Adrenal gland (tissue), 12 donors: ENCODE measurements around the gene MUC21. TPM values are rescaled to one million over a fixed set of nuclear protein-coding genes. Genes with fewer than 3 reads are reported as not detected.
A peak's percentile ranks its signal among the peaks of the same experiment; 100 is the strongest.
"Not testable (repeated sequence)": the region's sequence is repeated elsewhere in the genome, so short reads cannot be mapped to it uniquely, and the experiment has no call there.

Experiments
- DNase-seq, 7 donors: peaks; one replicate each; pipeline ENCODE4 v3.0.0-alpha.2; 2019 to 2020
- H3K27ac ChIP-seq, 5 donors: fragments of 200-600 bp; sonication (generic) in 4 of 5; 1 replicate in 3 of 5; 2 replicates in 2 of 5; pipeline versions ENCODE4 v1.5.1 to v1.8.0; 2016 to 2020; ENCODE audit warnings: mild to moderate bottlenecking in 1 of 5
- H3K27me3 ChIP-seq: fragments of 200-600 bp; 2 replicates; pipeline ENCODE4 v1.8.0; 2021
- H3K36me3 ChIP-seq, 2 donors: fragments of 200-600 bp; replicated peaks in 1 of 2; 1 replicate in 1 of 2; 2 replicates in 1 of 2; pipeline versions ENCODE4 v1.5.1 to v1.8.0; 2018 to 2022
- H3K4me1 ChIP-seq, 2 donors: fragments of 200-600 bp; replicated peaks in 1 of 2; 1 replicate in 1 of 2; 2 replicates in 1 of 2; pipeline versions ENCODE4 v1.5.1 to v1.8.0; 2018 to 2021
- H3K4me3 ChIP-seq, 4 donors: fragments of 200-600 bp; sonication (generic) in 3 of 4; one replicate each; pipeline ENCODE4 v1.5.1; 2016 to 2018
- H3K9me3 ChIP-seq, 3 donors: fragments of 200-600 bp; sonication (generic) in 1 of 3; replicated peaks in 1 of 3; 1 replicate in 2 of 3; 2 replicates in 1 of 3; pipeline versions ENCODE4 v1.5.1 to v1.8.0; 2016 to 2021
- CTCF ChIP-seq, 6 experiments: fragments of 450-650 bp in 4 of 6; fragments of 200-600 bp in 2 of 6; sonication (generic) in 1 of 6; IDR thresholded peaks; 1 replicate in 5 of 6; 2 replicates in 1 of 6; pipeline versions ENCODE4 v1.5.1 to v1.8.0; 2016 to 2021; ENCODE audit warnings: antibody characterized with exemption in 6 of 6, mild to moderate bottlenecking in 2 of 6, moderate library complexity in 1 of 6
- POLR2A ChIP-seq, 2 donors: fragments of 450-650 bp; IDR thresholded peaks; one replicate each; pipeline ENCODE4 v1.6.1; 2017; ENCODE audit warnings: antibody characterized with exemption in 2 of 2, mild to moderate bottlenecking in 2 of 2, moderate library complexity in 1 of 2
- WGBS, 4 donors: extraction: QIAGEN DNeasy Blood & Tissue Kit in 2 of 4; methylation state at CpG; one replicate each; pipeline versions ENCODE4 v1.1.5 to v1.1.7; 2013 to 2017; 5-methylcytosine and 5-hydroxymethylcytosine counted together
- intact Hi-C, 2 donors: fragments of 100-400 bp; cut with DNase I; formaldehyde crosslinking; loops; one replicate each; pipeline versions ENCODE4 v1.14.1 to v1.15.0; 2022 to 2023
- polyA plus RNA-seq, 3 donors: library from polyadenylated mRNA; stranded (reverse); fragments of 200-250 nt in 2 of 3; fragments of 350-450 nt in 1 of 3; fragmentation: Illumina TruSeq in 1 of 3; extraction: RNeasy Lipid Tissue Mini Kit (QIAGEN cat#74804) in 1 of 3; gene quantifications; one replicate each; pipeline ENCODE4 v1.2.3, GENCODE V29; 2013 to 2014
- total RNA-seq, 9 donors: library from RNA; depleted of rRNA in 4 of 9; stranded (reverse); fragments of >200 nt in 4 of 9; fragments of 120-200 nt in 1 of 9; fragmentation: NEBNext Ultra II Directional in 1 of 9; extraction: Animal tissue kit (Norgen Biotek cat#: 25700) in 1 of 9; gene quantifications; one replicate each; pipeline versions ENCODE4 v1.1.0 to v1.2.4, GENCODE V29; 2013 to 2023
- donor health status: healthy with polysubstance abuse.
- donor health status: Bipolar disorder and iron deficiency.
- donor health status: DM: yes; HTN: yes; CAD: no.
- donor health status: DM: no; HTN: no; CAD: no.
- donor health status: DM: no; HTN: no; CAD: no.
- donor health status: DM: yes; HTN: yes; CAD: no.

Gene MUC21
- total and polyA plus RNA-seq, 12 donors: 0.16 to 0.34 TPM; not detected in 10

GRCh38 chr6:31020057-31020456 lies 36.5 kb downstream of the MUC21 start:
- 66 to 79% (median 69%) methylated on average over 2 of the region's 2 CpGs for WGBS, 4 donors
- H3K4me1 ChIP-seq: no peaks in the 10 kb centered on the region
- no peak overlapping the region for H3K4me3 ChIP-seq
- no peaks in the 10 kb centered on the region for H3K36me3 ChIP-seq
- no peak for TF ChIP-seq CTCF (IDR thresholded peaks at IDR 0.05)
- TF ChIP-seq POLR2A (IDR thresholded peaks at IDR 0.05): no peak
- intact Hi-C loops: no loop called here
- no peak for DNase-seq
- no peaks in the 10 kb centered on the region for H3K9me3 ChIP-seq
- no peaks in the 10 kb centered on the region for H3K27me3 ChIP-seq
- no peak overlapping the region for H3K27ac ChIP-seq

- 80 to 95% (median 90%) methylated on average over 1 to 36 of the region's 36 CpGs; no CpG with 5 or more reads in 1 of the 4 donors for WGBS, 4 donors
- DNase-seq, intact Hi-C loops: not testable (repeated sequence)
These were observed 37.2 kb downstream of the MUC21 start for GRCh38 chr6:31020631-31021255.

GRCh38 chr6:31021705-31022531 lies 38.4 kb downstream of the MUC21 start:
- H3K27me3 ChIP-seq, H3K9me3 ChIP-seq, H3K36me3 ChIP-seq, H3K27ac ChIP-seq, intact Hi-C loops, H3K4me1 ChIP-seq, H3K4me3 ChIP-seq, DNase-seq: not testable (repeated sequence)
- WGBS, 4 donors: 77 to 82% (median 79%) methylated on average over 14 to 15 of the region's 15 CpGs

More at GRCh38 chr6:31020631-31021255, 37.2 kb downstream of the MUC21 start:
- not testable (repeated sequence) for H3K27me3 ChIP-seq, H3K36me3 ChIP-seq, H3K4me1 ChIP-seq, H3K4me3 ChIP-seq, H3K27ac ChIP-seq, H3K9me3 ChIP-seq

- Histone ChIP-seq H3K36me3 (no peaks in the 10 kb centered on the region), H3K27me3 (peaks cover 3% of the 10 kb centered on the region), H3K27ac (no peak overlapping the region), H3K4me3 (no peak overlapping the region), H3K9me3 (no peaks in the 10 kb centered on the region), H3K4me1 (no peaks in the 10 kb centered on the region)
- TF ChIP-seq POLR2A (IDR thresholded peaks at IDR 0.05): no peak
- no peak for TF ChIP-seq CTCF (IDR thresholded peaks at IDR 0.05)
- no peak for DNase-seq
- intact Hi-C loops: no loop called here
- whole genome bisulfite sequencing, 4 donors: 71 to 78% (median 75%) methylated on average over 3 to 4 of the region's 4 CpGs
These were observed 42.1 kb downstream of the MUC21 start for GRCh38 chr6:31025595-31025994.

GRCh38 chr6:31031095-31031494 lies 47.6 kb downstream of the MUC21 start:
- WGBS, 4 donors: 85 to 87% (median 86%) methylated on average over 6 of the region's 6 CpGs

More at GRCh38 chr6:31031095-31031494, 47.6 kb downstream of the MUC21 start:
- Histone ChIP-seq H3K36me3 (no peaks in the 10 kb centered on the region), H3K4me3 (no peak overlapping the region), H3K9me3 (no peaks in the 10 kb centered on the region), H3K27ac (no peak overlapping the region), H3K27me3 (peaks cover 3% of the 10 kb centered on the region), H3K4me1 (no peaks in the 10 kb centered on the region)
- TF ChIP-seq CTCF (IDR thresholded peaks at IDR 0.05) (no peak), POLR2A (IDR thresholded peaks at IDR 0.05) (no peak)
- DNase-seq: peak in 1 of 7 donors; percentile 24
- intact Hi-C loops: no loop called here
